OCI-LY3 (cell line): ENCODE measurements around the gene IPO5.

Experiments used
- H2AFZ ChIP-seq: fragments of 200-600, 300-600 bp; shearing (Covaris generic); 2 replicates; pipeline ENCODE4 v1.6.0; 2014; ENCODE audit warnings: antibody characterized with exemption, low read depth, low read length
- H3K27ac ChIP-seq: fragments of 200-600, 300-600 bp; sonication (generic); 2 replicates; pipeline ENCODE4 v1.5.1; 2014; ENCODE audit warnings: mild to moderate bottlenecking, low read length, moderate library complexity, mixed read lengths
- H3K27me3 ChIP-seq: fragments of 200-600, 300-600 bp; sonication (generic); 2 replicates; pipeline ENCODE4 v1.6.1; 2014; ENCODE audit warnings: low read depth, low read length, mixed read lengths
- H3K36me3 ChIP-seq: fragments of 200-600, 300-600 bp; sonication (generic); replicated peaks from 2 replicates; pipeline ENCODE3; 2014; ENCODE audit warnings: low read depth, low read length, mixed read lengths
- H3K4me1 ChIP-seq: fragments of 300-600, 200-600 bp; sonication (generic); 2 replicates; pipeline ENCODE4 v1.6.1; 2014; ENCODE audit warnings: low read length, mixed read lengths
- H3K4me2 ChIP-seq: fragments of 200-600, 300-600 bp; sonication (generic); 2 replicates; pipeline ENCODE4 v1.6.1; 2014; ENCODE audit warnings: low read length, mixed read lengths
- H3K4me3 ChIP-seq: fragments of 300-600, 200-600 bp; sonication (generic); 2 replicates; pipeline ENCODE4 v1.5.1; 2014; ENCODE audit warnings: antibody characterized with exemption, mild to moderate bottlenecking, low read length, moderate library complexity
- H3K79me2 ChIP-seq: fragments of 300-600, 200-600 bp; shearing (Covaris generic); 2 replicates; pipeline ENCODE4 v1.6.1; 2014; ENCODE audit warnings: mild to moderate bottlenecking, low read length, mixed read lengths
- H3K9ac ChIP-seq: fragments of 300-600, 200-600 bp; shearing (Covaris generic); 2 replicates; pipeline ENCODE4 v1.6.0; 2014; ENCODE audit warnings: mild to moderate bottlenecking, low read length, moderate library complexity
- H3K9me3 ChIP-seq: fragments of 200-600, 300-600 bp; shearing (Covaris generic); 2 replicates; pipeline ENCODE4 v1.6.1; 2014; ENCODE audit warnings: low read length, mixed read lengths; ENCODE audit not compliant: insufficient read depth
- H4K20me1 ChIP-seq: fragments of 200-600, 300-600 bp; sonication (generic); 2 replicates; pipeline ENCODE4 v1.6.1; 2016; ENCODE audit warnings: low read length, mixed read lengths; ENCODE audit not compliant: insufficient read depth
- CTCF ChIP-seq: fragments of 200-600, 300-600 bp; sonication (generic); IDR thresholded peaks from 2 replicates; pipeline ENCODE4 v1.5.1; 2014; ENCODE audit warnings: antibody characterized with exemption, low read length, low read depth
- EZH2phosphoT487 ChIP-seq: fragments of 200-600 bp; shearing (Covaris generic); IDR thresholded peaks from 2 replicates; pipeline ENCODE4 v1.6.1; 2018; ENCODE audit warnings: antibody characterized with exemption, mixed run types, low read depth

The IPO5 gene

GRCh38 chr13:97928301-97928700 lies 25.2 kb upstream of the IPO5 start:
- Histone ChIP-seq H3K79me2 (no peaks in the 10 kb centered on the region), H3K9ac (no peak overlapping the region), H4K20me1 (no peaks in the 10 kb centered on the region), H3K36me3 (no peaks in the 10 kb centered on the region), H3K27me3 (peaks cover 8% of the 10 kb centered on the region; the same call in 1 of the 2 replicates), H3K9me3 (no peaks in the 10 kb centered on the region), H3K4me1 (no peaks in the 10 kb centered on the region), H3K4me2 (no peak overlapping the region), H3K4me3 (no peak overlapping the region), H2AFZ (no peak overlapping the region), H3K27ac (no peak overlapping the region)
- no peak for TF ChIP-seq EZH2phosphoT487
- no peak for TF ChIP-seq CTCF

GRCh38 chr13:97932036-97932435 lies 21.4 kb upstream of the IPO5 start:
- Histone ChIP-seq H3K36me3 (no peaks in the 10 kb centered on the region), H3K27me3 (peaks cover 10% of the 10 kb centered on the region), H3K4me1 (no peaks in the 10 kb centered on the region), H3K4me2 (no peak overlapping the region), H4K20me1 (no peaks in the 10 kb centered on the region), H3K27ac (no peak overlapping the region), H3K4me3 (no peak overlapping the region), H3K79me2 (no peaks in the 10 kb centered on the region), H2AFZ (no peak overlapping the region), H3K9me3 (no peaks in the 10 kb centered on the region), H3K9ac (no peak overlapping the region)
- TF ChIP-seq CTCF (no peak), EZH2phosphoT487 (no peak)

- Histone ChIP-seq H3K79me2 (no peaks in the 10 kb centered on the region), H2AFZ (no peak overlapping the region), H4K20me1 (no peaks in the 10 kb centered on the region), H3K4me1 (no peaks in the 10 kb centered on the region), H3K4me2 (no peak overlapping the region), H3K27me3 (peaks cover 12% of the 10 kb centered on the region), H3K9me3 (no peaks in the 10 kb centered on the region), H3K4me3 (no peak overlapping the region), H3K9ac (no peak overlapping the region), H3K27ac (no peak overlapping the region), H3K36me3 (no peaks in the 10 kb centered on the region)
- TF ChIP-seq CTCF: no peak
- no peak for TF ChIP-seq EZH2phosphoT487
Measured at GRCh38 chr13:97932647-97933046, 20.8 kb upstream of the IPO5 start.

- no peaks in the 10 kb centered on the region for H3K9me3 ChIP-seq
- no peaks in the 10 kb centered on the region for H3K79me2 ChIP-seq
- H3K4me2 ChIP-seq: no peak overlapping the region
- H3K27me3 ChIP-seq: peaks cover 13% of the 10 kb centered on the region
- H3K36me3 ChIP-seq: no peaks in the 10 kb centered on the region
- H3K27ac ChIP-seq: no peak overlapping the region
- H3K4me1 ChIP-seq: no peaks in the 10 kb centered on the region
- no peaks in the 10 kb centered on the region for H4K20me1 ChIP-seq
- H2AFZ ChIP-seq: no peak overlapping the region
- H3K4me3 ChIP-seq: no peak overlapping the region
- TF ChIP-seq EZH2phosphoT487 (no peak), CTCF (no peak)
- H3K9ac ChIP-seq: no peak overlapping the region
Measured at GRCh38 chr13:97933776-97934175, 19.7 kb upstream of the IPO5 start.
